HEK293 (cell line): Measurements from ENCODE around the gene MOB2.

Experiments used
- CTCF ChIA-PET: fragments of 350-600 bp; formaldehyde crosslinking; extraction: SDS; loops from one replicate; lab custom pipeline; 2021; ENCODE audit warnings: antibody characterized with exemption; lab: Yijun Ruan, JAX
- POLR2A ChIA-PET: fragments of 300-600 bp; formaldehyde crosslinking; extraction: SDS; loops from one replicate; lab custom pipeline; 2020; ENCODE audit warnings: antibody characterized with exemption, inconsistent platforms; lab: Yijun Ruan, JAX
- H3K27ac ChIP-seq: fragments of 200-500 bp; sonication (Bioruptor generic); 2 replicates; pipeline ENCODE4 v1.5.1; 2014; ENCODE audit warnings: low read depth, low read length, control low read depth, inconsistent platforms; ENCODE audit errors: extremely low read depth
- H3K36me3 ChIP-seq, 2 experiments: fragments of 200-500 bp in 1 of 2; sonication (Bioruptor generic) in 1 of 2; 1 replicate in 1 of 2; 2 replicates in 1 of 2; pipeline ENCODE4 v1.5.1; 2014 to 2017; ENCODE audit warnings: inconsistent platforms in 2 of 2, low read length in 2 of 2; ENCODE audit not compliant: control insufficient read depth in 2 of 2, insufficient read depth in 1 of 2
- H3K4me1 ChIP-seq: fragments of 200-500 bp; sonication (Bioruptor generic); 2 replicates; pipeline ENCODE4 v1.5.1; 2014; ENCODE audit warnings: mild to moderate bottlenecking, low read length, inconsistent platforms; ENCODE audit not compliant: control insufficient read depth, insufficient read depth
- H3K4me3 ChIP-seq: 2 replicates; pipeline ENCODE4 v1.5.1; 2011; ENCODE audit warnings: low read depth, mild to moderate bottlenecking, control low read depth, low read length, moderate library complexity
- H3K9me3 ChIP-seq: fragments of 200-500 bp; sonication (Bioruptor generic); 2 replicates; pipeline ENCODE4 v1.5.1; 2014; ENCODE audit warnings: low read depth, low read length, inconsistent platforms; ENCODE audit not compliant: control insufficient read depth, insufficient read depth
- EGR2 ChIP-seq: fragments of 450-650 bp; formaldehyde crosslinking; IDR thresholded peaks from 2 replicates; pipeline ENCODE4 v1.5.1; 2016; ENCODE audit warnings: low read depth, missing biosample characterization, missing genetic modification characterization
- GFI1B ChIP-seq: fragments of 450-650 bp; formaldehyde crosslinking; IDR thresholded peaks from 2 replicates; pipeline ENCODE4 v1.5.1; 2016; ENCODE audit warnings: missing biosample characterization, missing genetic modification characterization
- GLIS2 ChIP-seq: fragments of 450-650 bp; formaldehyde crosslinking; IDR thresholded peaks from 2 replicates; pipeline ENCODE4 v1.5.1; 2016; ENCODE audit warnings: missing biosample characterization, missing genetic modification characterization
- KLF10 ChIP-seq: fragments of 450-650 bp; IDR thresholded peaks from 2 replicates; pipeline ENCODE4 v1.5.1; 2018; ENCODE audit warnings: missing biosample characterization, mild to moderate bottlenecking, missing genetic modification characterization
- SALL2 ChIP-seq: fragments of 450-650 bp; formaldehyde crosslinking; IDR thresholded peaks from 2 replicates; pipeline ENCODE4 v1.5.0; 2017; ENCODE audit warnings: missing biosample characterization, mild to moderate bottlenecking, missing genetic modification characterization, borderline replicate concordance
- SP7 ChIP-seq: fragments of 450-650 bp; formaldehyde crosslinking; IDR thresholded peaks from 2 replicates; pipeline ENCODE4 v1.5.1; 2016; ENCODE audit warnings: missing biosample characterization, missing genetic modification characterization
- TRIM28 ChIP-seq: IDR thresholded peaks from 2 replicates; pipeline ENCODE4 v1.6.1; 2011; ENCODE audit warnings: low read length, control low read depth, borderline replicate concordance
- ZNF274 ChIP-seq, 2 experiments: fragments of 200-500 bp in 1 of 2; fragments of 450-650 bp in 1 of 2; sonication (Bioruptor generic) in 1 of 2; formaldehyde crosslinking in 1 of 2; IDR thresholded peaks; 2 replicates each; pipeline versions ENCODE4 v1.5.1 to v1.6.1; 2014 to 2016; ENCODE audit warnings: borderline replicate concordance in 1 of 2, inconsistent platforms in 1 of 2, low read length in 1 of 2, missing biosample characterization in 1 of 2, missing genetic modification characterization in 1 of 2
- ZNF354C ChIP-seq: fragments of 450-650 bp; formaldehyde crosslinking; IDR thresholded peaks from 2 replicates; pipeline ENCODE4 v1.5.1; 2016; ENCODE audit warnings: missing biosample characterization, missing genetic modification characterization, low read depth, borderline replicate concordance
- ZNF394 ChIP-seq: fragments of 450-650 bp; formaldehyde crosslinking; IDR thresholded peaks from 2 replicates; pipeline ENCODE4 v1.5.1; 2016; ENCODE audit warnings: missing biosample characterization, missing genetic modification characterization, mild to moderate bottlenecking, moderate library complexity, borderline replicate concordance
- ZNF501 ChIP-seq: fragments of 450-650 bp; formaldehyde crosslinking; IDR thresholded peaks from 2 replicates; pipeline ENCODE4 v1.5.1; 2016; ENCODE audit warnings: missing biosample characterization, missing genetic modification characterization
- ZNF621 ChIP-seq: fragments of 450-650 bp; formaldehyde crosslinking; IDR thresholded peaks from 2 replicates; pipeline ENCODE4 v1.5.1; 2017; ENCODE audit warnings: missing biosample characterization, missing genetic modification characterization
- ZNF776 ChIP-seq: fragments of 450-650 bp; formaldehyde crosslinking; IDR thresholded peaks from 2 replicates; pipeline ENCODE4 v1.5.0; 2017; ENCODE audit warnings: missing biosample characterization, missing genetic modification characterization, borderline replicate concordance
- ZSCAN23 ChIP-seq: fragments of 450-650 bp; formaldehyde crosslinking; IDR thresholded peaks from 2 replicates; pipeline ENCODE4 v1.5.1; 2016; ENCODE audit warnings: missing biosample characterization, missing genetic modification characterization
- TF ChIP-seq, protein P1 (sequence below): fragments of 450-650 bp; formaldehyde crosslinking; IDR thresholded peaks from 2 replicates; pipeline ENCODE4 v1.5.1; 2016; ENCODE audit warnings: missing biosample characterization, missing genetic modification characterization
- TF ChIP-seq, protein P2 (sequence below): fragments of 450-650 bp; formaldehyde crosslinking; IDR thresholded peaks from 2 replicates; pipeline ENCODE4 v1.5.1; 2016; ENCODE audit warnings: missing biosample characterization, missing genetic modification characterization
- TF ChIP-seq, protein P3 (sequence below): fragments of 450-650 bp; formaldehyde crosslinking; IDR thresholded peaks from 2 replicates; pipeline ENCODE4 v1.5.1; 2016; ENCODE audit warnings: missing biosample characterization, missing genetic modification characterization
- TF ChIP-seq, protein P4 (sequence below): fragments of 450-650 bp; formaldehyde crosslinking; IDR thresholded peaks from 2 replicates; pipeline ENCODE4 v1.5.1; 2017; ENCODE audit warnings: missing biosample characterization, missing genetic modification characterization
- TF ChIP-seq, protein P5 (sequence below): fragments of 450-650 bp; formaldehyde crosslinking; IDR thresholded peaks from 2 replicates; pipeline ENCODE4 v1.5.1; 2016; ENCODE audit warnings: missing biosample characterization, missing genetic modification characterization

MOB2 gene

DNA sequence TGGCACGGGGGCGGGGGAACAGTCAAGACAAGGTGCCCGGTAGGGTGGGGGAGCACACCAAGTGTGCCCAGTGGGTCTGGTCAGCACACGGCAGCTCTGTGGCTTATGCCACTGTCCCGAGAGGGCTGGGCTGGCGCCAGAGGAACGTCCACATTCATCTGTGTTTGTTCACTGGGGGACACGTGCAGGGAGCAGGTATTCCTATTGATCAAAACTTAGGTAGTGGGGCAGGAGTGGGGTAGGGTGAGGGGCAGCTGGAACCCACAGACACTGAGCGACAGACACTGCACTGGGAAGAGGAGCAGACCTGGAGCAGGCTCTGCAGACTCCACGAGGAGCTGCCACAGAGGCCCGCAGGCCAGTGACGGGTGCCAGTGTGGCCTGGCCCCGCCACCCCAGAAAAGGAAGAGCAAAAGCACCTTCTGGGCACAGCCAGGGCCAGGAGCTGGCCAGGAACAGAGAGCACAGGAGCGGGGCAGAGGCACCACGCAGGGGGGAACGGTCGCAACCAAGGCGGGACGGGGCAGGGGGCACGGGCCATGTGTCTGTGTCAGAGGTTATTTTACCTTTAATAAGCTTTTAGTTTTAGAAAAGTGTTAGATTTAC is 2.1 kb upstream of the MOB2 start:
- ChIA-PET CTCF (no interaction called here), POLR2A (no interaction called here)
- Histone ChIP-seq H3K4me3 (no peak overlapping the region), H3K36me3 (no peaks in the 10 kb centered on the region), H3K27ac (no peak overlapping the region), H3K4me1 (no peaks in the 10 kb centered on the region; the same call in 1 of the 2 replicates), H3K9me3 (no peaks in the 10 kb centered on the region)
- TF ChIP-seq EGR2: no peak
- TF ChIP-seq, protein P1, sequence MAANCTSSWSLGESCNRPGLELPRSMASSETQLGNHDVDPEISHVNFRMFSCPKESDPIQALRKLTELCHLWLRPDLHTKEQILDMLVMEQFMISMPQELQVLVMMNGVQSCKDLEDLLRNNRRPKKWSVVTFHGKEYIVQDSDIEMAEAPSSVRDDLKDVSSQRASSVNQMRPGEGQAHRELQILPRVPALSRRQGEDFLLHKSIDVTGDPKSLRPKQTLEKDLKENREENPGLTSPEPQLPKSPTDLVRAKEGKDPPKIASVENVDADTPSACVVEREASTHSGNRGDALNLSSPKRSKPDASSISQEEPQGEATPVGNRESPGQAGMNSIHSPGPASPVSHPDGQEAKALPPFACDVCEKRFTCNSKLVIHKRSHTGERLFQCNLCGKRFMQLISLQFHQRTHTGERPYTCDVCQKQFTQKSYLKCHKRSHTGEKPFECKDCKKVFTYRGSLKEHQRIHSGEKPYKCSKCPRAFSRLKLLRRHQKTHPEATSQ (tag by site-specific recombination): no peak
- no peak for TF ChIP-seq ZNF354C (tag by site-specific recombination)
- TF ChIP-seq ZNF501: no peak
- no peak for TF ChIP-seq ZSCAN23 (tag by site-specific recombination)
- TF ChIP-seq ZNF621 (tag by site-specific recombination): no peak
- TF ChIP-seq ZNF394 (tag by site-specific recombination): no peak
- TF ChIP-seq, protein P2, sequence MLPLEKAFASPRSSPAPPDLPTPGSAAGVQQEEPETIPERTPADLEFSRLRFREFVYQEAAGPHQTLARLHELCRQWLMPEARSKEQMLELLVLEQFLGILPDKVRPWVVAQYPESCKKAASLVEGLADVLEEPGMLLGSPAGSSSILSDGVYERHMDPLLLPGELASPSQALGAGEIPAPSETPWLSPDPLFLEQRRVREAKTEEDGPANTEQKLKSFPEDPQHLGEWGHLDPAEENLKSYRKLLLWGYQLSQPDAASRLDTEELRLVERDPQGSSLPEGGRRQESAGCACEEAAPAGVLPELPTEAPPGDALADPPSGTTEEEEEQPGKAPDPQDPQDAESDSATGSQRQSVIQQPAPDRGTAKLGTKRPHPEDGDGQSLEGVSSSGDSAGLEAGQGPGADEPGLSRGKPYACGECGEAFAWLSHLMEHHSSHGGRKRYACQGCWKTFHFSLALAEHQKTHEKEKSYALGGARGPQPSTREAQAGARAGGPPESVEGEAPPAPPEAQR (tag by site-specific recombination): no peak
- no peak for TF ChIP-seq SP7 (tag by site-specific recombination)
- TF ChIP-seq, protein P3, sequence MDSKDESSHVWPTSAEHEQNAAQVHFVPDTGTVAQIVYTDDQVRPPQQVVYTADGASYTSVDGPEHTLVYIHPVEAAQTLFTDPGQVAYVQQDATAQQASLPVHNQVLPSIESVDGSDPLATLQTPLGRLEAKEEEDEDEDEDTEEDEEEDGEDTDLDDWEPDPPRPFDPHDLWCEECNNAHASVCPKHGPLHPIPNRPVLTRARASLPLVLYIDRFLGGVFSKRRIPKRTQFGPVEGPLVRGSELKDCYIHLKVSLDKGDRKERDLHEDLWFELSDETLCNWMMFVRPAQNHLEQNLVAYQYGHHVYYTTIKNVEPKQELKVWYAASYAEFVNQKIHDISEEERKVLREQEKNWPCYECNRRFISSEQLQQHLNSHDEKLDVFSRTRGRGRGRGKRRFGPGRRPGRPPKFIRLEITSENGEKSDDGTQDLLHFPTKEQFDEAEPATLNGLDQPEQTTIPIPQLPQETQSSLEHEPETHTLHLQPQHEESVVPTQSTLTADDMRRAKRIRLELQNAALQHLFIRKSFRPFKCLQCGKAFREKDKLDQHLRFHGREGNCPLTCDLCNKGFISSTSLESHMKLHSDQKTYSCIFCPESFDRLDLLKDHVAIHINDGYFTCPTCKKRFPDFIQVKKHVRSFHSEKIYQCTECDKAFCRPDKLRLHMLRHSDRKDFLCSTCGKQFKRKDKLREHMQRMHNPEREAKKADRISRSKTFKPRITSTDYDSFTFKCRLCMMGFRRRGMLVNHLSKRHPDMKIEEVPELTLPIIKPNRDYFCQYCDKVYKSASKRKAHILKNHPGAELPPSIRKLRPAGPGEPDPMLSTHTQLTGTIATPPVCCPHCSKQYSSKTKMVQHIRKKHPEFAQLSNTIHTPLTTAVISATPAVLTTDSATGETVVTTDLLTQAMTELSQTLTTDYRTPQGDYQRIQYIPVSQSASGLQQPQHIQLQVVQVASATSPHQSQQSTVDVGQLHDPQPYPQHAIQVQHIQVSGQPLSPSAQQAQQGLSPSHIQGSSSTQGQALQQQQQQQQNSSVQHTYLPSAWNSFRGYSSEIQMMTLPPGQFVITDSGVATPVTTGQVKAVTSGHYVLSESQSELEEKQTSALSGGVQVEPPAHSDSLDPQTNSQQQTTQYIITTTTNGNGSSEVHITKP: no peak
- TF ChIP-seq KLF10: no peak
- no peak for TF ChIP-seq TRIM28
- no peak for TF ChIP-seq ZNF776 (tag by site-specific recombination)
- no peak for TF ChIP-seq SALL2 (tag by site-specific recombination)
- no peak for TF ChIP-seq ZNF274 (IDR thresholded peaks at IDR 0.05; ENCODE audit: low read length)
- TF ChIP-seq ZNF274 (tag by site-specific recombination; IDR thresholded peaks at IDR 0.05; ENCODE audit: borderline replicate concordance): no peak
- TF ChIP-seq, protein P4, sequence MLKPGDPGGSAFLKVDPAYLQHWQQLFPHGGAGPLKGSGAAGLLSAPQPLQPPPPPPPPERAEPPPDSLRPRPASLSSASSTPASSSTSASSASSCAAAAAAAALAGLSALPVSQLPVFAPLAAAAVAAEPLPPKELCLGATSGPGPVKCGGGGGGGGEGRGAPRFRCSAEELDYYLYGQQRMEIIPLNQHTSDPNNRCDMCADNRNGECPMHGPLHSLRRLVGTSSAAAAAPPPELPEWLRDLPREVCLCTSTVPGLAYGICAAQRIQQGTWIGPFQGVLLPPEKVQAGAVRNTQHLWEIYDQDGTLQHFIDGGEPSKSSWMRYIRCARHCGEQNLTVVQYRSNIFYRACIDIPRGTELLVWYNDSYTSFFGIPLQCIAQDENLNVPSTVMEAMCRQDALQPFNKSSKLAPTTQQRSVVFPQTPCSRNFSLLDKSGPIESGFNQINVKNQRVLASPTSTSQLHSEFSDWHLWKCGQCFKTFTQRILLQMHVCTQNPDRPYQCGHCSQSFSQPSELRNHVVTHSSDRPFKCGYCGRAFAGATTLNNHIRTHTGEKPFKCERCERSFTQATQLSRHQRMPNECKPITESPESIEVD: no peak
- TF ChIP-seq GLIS2 (tag by site-specific recombination): no peak
- no peak for TF ChIP-seq GFI1B
- TF ChIP-seq, protein P5, sequence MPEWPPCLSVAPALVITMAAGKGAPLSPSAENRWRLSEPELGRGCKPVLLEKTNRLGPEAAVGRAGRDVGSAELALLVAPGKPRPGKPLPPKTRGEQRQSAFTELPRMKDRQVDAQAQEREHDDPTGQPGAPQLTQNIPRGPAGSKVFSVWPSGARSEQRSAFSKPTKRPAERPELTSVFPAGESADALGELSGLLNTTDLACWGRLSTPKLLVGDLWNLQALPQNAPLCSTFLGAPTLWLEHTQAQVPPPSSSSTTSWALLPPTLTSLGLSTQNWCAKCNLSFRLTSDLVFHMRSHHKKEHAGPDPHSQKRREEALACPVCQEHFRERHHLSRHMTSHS: no peak
